Measurements from ENCODE around the gene PAQR6.
"Not testable (repeated sequence)": the region's sequence is repeated elsewhere in the genome, so short reads cannot be mapped to it uniquely, and the experiment has no call there.

The PAQR6 gene

GRCh38 chr1:156221986-156222692 is 25.7 kb downstream of the PAQR6 start:
- ChIA-PET CTCF (interaction anchor here (0.7 to 1.1 kb wide), 2 partner anchors 131 to 163 kb away, joined by 3 to 4 read pairs; no protein-coding TSS in a partner anchor), POLR2A (ENCODE audit: low non-redundant PET) (no interaction called here)
- no peak for TF ChIP-seq CTCF (conservative IDR thresholded peaks at IDR 0.05; ENCODE audit: low read depth)
- no peak for DNase-seq (ENCODE audit: low spot score)
- peak overlapping the region; percentile 68 for H3K27ac ChIP-seq

- POLR2A ChIA-PET (ENCODE audit: low non-redundant PET), result no interaction called here
These were observed 27.6 kb downstream of the PAQR6 start for GRCh38 chr1:156220226-156220625.

GRCh38 chr1:156217871-156218270 is 30.0 kb downstream of the PAQR6 start:
- POLR2A ChIA-PET (ENCODE audit: low non-redundant PET), result interaction anchor here (0.6 kb wide), 1 partner anchor 28 kb away, joined by 6 read pairs; no protein-coding TSS in a partner anchor
- CTCF ChIA-PET, result interaction anchor here (1.0 kb wide), 1 partner anchor 121 kb away, joined by 5 read pairs; no protein-coding TSS in a partner anchor
- no peak for TF ChIP-seq CTCF (conservative IDR thresholded peaks at IDR 0.05; ENCODE audit: low read depth)
- peak overlapping the region; percentile 86 for H3K27ac ChIP-seq
- peak; percentile 25 for DNase-seq (ENCODE audit: low spot score)

More at GRCh38 chr1:156220226-156220625, 27.6 kb downstream of the PAQR6 start:
- TF ChIP-seq CTCF (conservative IDR thresholded peaks at IDR 0.05; ENCODE audit: low read depth), result no peak
- CTCF ChIA-PET, result no interaction called here
- DNase-seq (ENCODE audit: low spot score), result no peak
- peak overlapping the region; percentile 86; the same call in 1 of the 2 replicates for H3K27ac ChIP-seq

- CTCF ChIA-PET; DNase-seq (ENCODE audit: low spot score); POLR2A ChIA-PET (ENCODE audit: low non-redundant PET): not testable (repeated sequence)
- H3K27ac ChIP-seq, result peak overlapping the region; percentile 48
These were observed 31.3 kb downstream of the PAQR6 start for GRCh38 chr1:156216361-156217086.

- ChIA-PET POLR2A (ENCODE audit: low non-redundant PET) (no interaction called here), CTCF (interaction anchor here (0.8 to 1.1 kb wide), 2 partner anchors 11 to 84 kb away, joined by 3 to 8 read pairs; no protein-coding TSS in a partner anchor)
- peak; percentile 74 for DNase-seq (ENCODE audit: low spot score)
- H3K27ac ChIP-seq, result peak overlapping the region; percentile 93
- TF ChIP-seq CTCF (conservative IDR thresholded peaks at IDR 0.05; ENCODE audit: low read depth), result no peak
These were observed 33.7 kb downstream of the PAQR6 start for GRCh38 chr1:156214024-156214748.

- CTCF ChIA-PET, result interaction anchor here (0.8 to 1.1 kb wide), 3 partner anchors 12 to 84 kb away, joined by 3 to 8 read pairs (median 3); no protein-coding TSS in a partner anchor
- POLR2A ChIA-PET (ENCODE audit: low non-redundant PET), result interaction anchor here (0.6 to 1.0 kb wide), 2 partner anchors 17 to 72 kb away, joined by 3 to 4 read pairs; no protein-coding TSS in a partner anchor
- no peak for DNase-seq (ENCODE audit: low spot score)
- TF ChIP-seq CTCF (conservative IDR thresholded peaks at IDR 0.05; ENCODE audit: low read depth), result no peak
- H3K27ac ChIP-seq, result peak overlapping the region; percentile 93
These were observed 34.3 kb downstream of the PAQR6 start for GRCh38 chr1:156213644-156213966.

Measured in RWPE1 (cell line).